Spleen (tissue), 11 donors: ENCODE results near the gene GOLT1B. TPM values are rescaled to one million over a fixed set of nuclear protein-coding genes. Genes with fewer than 3 reads are reported as not detected.

Experiments
- DNase-seq: peaks from one replicate; pipeline ENCODE4 v3.0.0-alpha.2; 2020
- H3K27ac ChIP-seq, 8 donors: fragments of 200-600 bp; sonication (generic) in 7 of 8; 1 replicate in 4 of 8; 2 replicates in 4 of 8; pipeline versions ENCODE4 v1.5.0 to v1.8.0; 2016 to 2021; ENCODE audit warnings: inconsistent platforms in 4 of 8, mild to moderate bottlenecking in 4 of 8, moderate library complexity in 1 of 8
- H3K27me3 ChIP-seq, 7 donors: fragments of 200-600 bp; sonication (generic) in 6 of 7; replicated peaks in 1 of 7; 1 replicate in 4 of 7; 2 replicates in 3 of 7; pipeline versions ENCODE4 v1.5.0 to v1.8.0; 2016 to 2021; ENCODE audit warnings: inconsistent platforms in 3 of 7, mild to moderate bottlenecking in 1 of 7
- H3K36me3 ChIP-seq, 6 donors: fragments of 200-600 bp; sonication (generic) in 5 of 6; 1 replicate in 4 of 6; 2 replicates in 2 of 6; pipeline versions ENCODE4 v1.5.0 to v1.8.0; 2016 to 2021; ENCODE audit warnings: inconsistent platforms in 2 of 6
- H3K4me1 ChIP-seq, 6 donors: fragments of 200-600 bp; sonication (generic) in 5 of 6; 1 replicate in 3 of 6; 2 replicates in 3 of 6; pipeline versions ENCODE4 v1.5.0 to v1.8.0; 2016 to 2021; ENCODE audit warnings: inconsistent platforms in 3 of 6
- H3K4me3 ChIP-seq, 8 donors: fragments of 200-600 bp; sonication (generic) in 7 of 8; 1 replicate in 4 of 8; 2 replicates in 4 of 8; pipeline versions ENCODE4 v1.5.0 to v1.8.0; 2016 to 2021; ENCODE audit warnings: inconsistent platforms in 4 of 8, mild to moderate bottlenecking in 4 of 8, moderate library complexity in 2 of 8
- H3K9me3 ChIP-seq, 8 donors: fragments of 200-600 bp; sonication (generic) in 7 of 8; 1 replicate in 4 of 8; 2 replicates in 4 of 8; pipeline versions ENCODE4 v1.5.0 to v1.8.0; 2016 to 2021; ENCODE audit warnings: inconsistent platforms in 4 of 8
- CTCF ChIP-seq, 11 experiments: fragments of 200-600 bp in 7 of 11; fragments of 450-650 bp in 4 of 11; sonication (generic) in 4 of 11; IDR thresholded peaks in 8 of 11; conservative IDR thresholded peaks in 3 of 11; 1 replicate in 7 of 11; 2 replicates in 4 of 11; pipeline versions ENCODE4 v1.4.0 to v1.8.0; 2016 to 2021; ENCODE audit warnings: antibody characterized with exemption in 11 of 11, inconsistent platforms in 4 of 11, mild to moderate bottlenecking in 1 of 11
- POLR2A ChIP-seq, 3 donors: fragments of 450-650 bp; IDR thresholded peaks; one replicate each; pipeline ENCODE4 v1.5.1; 2017; ENCODE audit warnings: antibody characterized with exemption in 3 of 3, mild to moderate bottlenecking in 1 of 3
- POLR2AphosphoS5 ChIP-seq, 3 donors: sonication (generic); formaldehyde crosslinking; IDR thresholded peaks; one replicate each; pipeline ENCODE4 v1.5.1; 2017; ENCODE audit warnings: antibody characterized with exemption in 3 of 3
- WGBS, 5 donors: extraction: QIAGEN DNeasy Blood & Tissue Kit in 3 of 5; methylation state at CpG; one replicate each; pipeline versions ENCODE4 v1.1.5 to v1.1.7; 2013 to 2018; 5-methylcytosine and 5-hydroxymethylcytosine counted together
- intact Hi-C: fragments of 100-400 bp; cut with DNase I; formaldehyde crosslinking; loops from one replicate; pipeline ENCODE4 v1.15.0; 2023; ENCODE audit warnings: low total_unique reads
- polyA plus RNA-seq, 3 donors: library from polyadenylated mRNA; stranded (reverse); fragments of 200-250 nt; gene quantifications; one replicate each; pipeline ENCODE4 v1.2.1, GENCODE V29; 2013
- total RNA-seq, 7 donors: library from RNA; depleted of rRNA in 3 of 7; stranded (reverse); fragments of >200 nt in 3 of 7; fragmentation: NEBNext Ultra II Directional in 4 of 7; extraction: Animal tissue kit (Norgen Biotek cat#: 25700) in 4 of 7; gene quantifications; one replicate each; pipeline versions ENCODE4 v1.1.0 to v1.2.1, GENCODE V29; 2016 to 2021
- donor health status: healthy with polysubstance abuse.
- donor health status: DM: no; HTN: no; CAD: no; lungs with moderate emphysema.
- donor health status: DM: no; HTN: no; CAD: no.
- donor health status: Bipolar disorder and iron deficiency.
- donor health status: healthy.
- donor health status: DM: no; HTN: no; CAD: no.
- donor health status: DM: yes; HTN: yes; CAD: no.

GOLT1B gene
- total and polyA plus RNA-seq, 10 donors: 14.1 to 39.6 (median 25.2) TPM

DNA sequence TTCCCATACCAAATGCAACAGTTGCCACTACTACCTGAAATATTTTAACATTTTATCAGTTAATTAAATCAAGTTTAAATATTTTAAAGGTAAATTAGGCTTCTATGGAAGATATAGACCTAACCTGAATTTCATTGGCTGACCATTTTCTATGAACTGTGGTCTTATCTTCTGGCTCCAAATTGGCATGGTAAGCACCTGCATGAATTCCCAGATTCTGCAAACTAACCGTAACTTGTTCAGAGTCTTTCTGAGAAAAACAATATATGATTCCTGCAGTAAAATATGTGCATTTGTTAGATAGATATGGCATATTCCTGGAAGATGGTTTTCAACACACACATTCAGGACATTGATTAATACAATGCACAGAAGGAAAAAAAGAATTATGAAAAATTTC lies 26.0 kb upstream of the GOLT1B start:
- 93 to 100% (median 98%) methylated on average over 1 of the region's 1 CpG for WGBS, 5 donors
- TF ChIP-seq POLR2AphosphoS5 (IDR thresholded peaks at IDR 0.05) (no peak), POLR2A (IDR thresholded peaks at IDR 0.05) (no peak), CTCF (IDR thresholded peaks at IDR 0.05 in 8 of 11, conservative IDR thresholded peaks at IDR 0.05 in 3 of 11) (no peak)

DNA sequence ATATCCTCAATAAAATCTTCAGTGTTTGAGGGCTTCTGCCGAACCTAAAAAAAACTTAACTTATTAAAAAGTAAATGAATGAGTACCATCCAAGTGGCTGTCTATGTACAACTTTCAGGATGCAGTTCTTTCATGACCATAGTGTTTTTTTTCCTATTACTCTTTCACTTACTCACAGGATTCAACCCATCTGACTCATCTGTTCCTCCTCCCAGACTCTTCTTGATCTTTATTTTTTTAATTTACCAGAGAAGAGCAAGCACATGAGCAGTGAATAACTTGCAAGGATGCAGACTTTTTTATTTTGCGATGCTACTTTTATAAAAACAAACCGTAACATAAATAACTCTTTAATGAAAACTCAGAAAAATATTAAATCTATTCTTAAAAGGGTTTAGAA lies 24.6 kb upstream of the GOLT1B start:
- DNase-seq: no peak
- H3K9me3 ChIP-seq: no peaks in the 10 kb centered on the region
- H3K4me1 ChIP-seq: no peaks in the 10 kb centered on the region
- TF ChIP-seq POLR2A (IDR thresholded peaks at IDR 0.05): no peak
- TF ChIP-seq CTCF (IDR thresholded peaks at IDR 0.05 in 8 of 11, conservative IDR thresholded peaks at IDR 0.05 in 3 of 11): no peak
- no peak for TF ChIP-seq POLR2AphosphoS5 (IDR thresholded peaks at IDR 0.05)
- H3K27ac ChIP-seq: no peak overlapping the region
- peaks cover 2 to 100% (median 81%) of the 10 kb centered on the region in 6 donors for H3K36me3 ChIP-seq
- 82 to 96% (median 96%) methylated on average over 3 of the region's 3 CpGs for WGBS, 5 donors
- H3K27me3 ChIP-seq: no peaks in the 10 kb centered on the region
- no peak overlapping the region for H3K4me3 ChIP-seq
- intact Hi-C loops: no loop called here

More for the DNA sequence above, 26.0 kb upstream of the GOLT1B start:
- intact Hi-C loops: no loop called here
- no peak for DNase-seq
- peaks cover 0 to 100% (median 83%) of the 10 kb centered on the region in 6 donors for H3K36me3 ChIP-seq
- H3K4me1 ChIP-seq: no peaks in the 10 kb centered on the region
- no peak overlapping the region for H3K4me3 ChIP-seq
- no peaks in the 10 kb centered on the region for H3K27me3 ChIP-seq
- no peak overlapping the region for H3K27ac ChIP-seq
- H3K9me3 ChIP-seq: no peaks in the 10 kb centered on the region

GRCh38 chr12:21478756-21479455 lies 22.7 kb upstream of the GOLT1B start:
- 67 to 86% (median 81%) methylated on average over 10 of the region's 10 CpGs for WGBS, 5 donors
- TF ChIP-seq POLR2A (IDR thresholded peaks at IDR 0.05) (no peak), POLR2AphosphoS5 (IDR thresholded peaks at IDR 0.05) (no peak), CTCF (IDR thresholded peaks at IDR 0.05 in 8 of 11, conservative IDR thresholded peaks at IDR 0.05 in 3 of 11) (no peak)
- no peak overlapping the region for H3K4me3 ChIP-seq
- intact Hi-C loops: no loop called here
- DNase-seq: no peak
- peaks cover 2 to 100% (median 78%) of the 10 kb centered on the region in 6 donors for H3K36me3 ChIP-seq
- no peaks in the 10 kb centered on the region for H3K4me1 ChIP-seq
- H3K27me3 ChIP-seq: no peaks in the 10 kb centered on the region
- no peaks in the 10 kb centered on the region for H3K9me3 ChIP-seq
- H3K27ac ChIP-seq: peak overlapping the region in 1 of 8 donors; percentile 6

GRCh38 chr12:21483531-21483930 lies 18.1 kb upstream of the GOLT1B start:
- Histone ChIP-seq H3K4me1 (no peaks in the 10 kb centered on the region), H3K36me3 (peaks cover 2 to 99% (median 61%) of the 10 kb centered on the region in 6 donors), H3K27me3 (no peaks in the 10 kb centered on the region), H3K27ac (no peak overlapping the region), H3K9me3 (no peaks in the 10 kb centered on the region), H3K4me3 (no peak overlapping the region)
- intact Hi-C loops: no loop called here
- TF ChIP-seq POLR2AphosphoS5 (IDR thresholded peaks at IDR 0.05) (no peak), POLR2A (IDR thresholded peaks at IDR 0.05) (no peak), CTCF (IDR thresholded peaks at IDR 0.05 in 8 of 11, conservative IDR thresholded peaks at IDR 0.05 in 3 of 11) (no peak)
- no peak for DNase-seq
- WGBS, 5 donors: 83 to 93% (median 88%) methylated on average over 3 of the region's 3 CpGs
